Fibroblast of villous mesenchyme (primary cell): Measurements from ENCODE around the gene MOK. TPM values are rescaled to one million over a fixed set of nuclear protein-coding genes. Genes with fewer than 3 reads are reported as not detected.

Experiments
- DNase-seq: peaks from one replicate; pipeline ENCODE4 v3.0.0-alpha.2; 2010; ENCODE audit warnings: low read depth
- H3K4me3 ChIP-seq: 2 replicates; pipeline ENCODE4 v1.5.1; 2011; ENCODE audit warnings: low read depth, mild to moderate bottlenecking, low read length
- CTCF ChIP-seq: IDR thresholded peaks from 2 replicates; pipeline ENCODE4 v1.5.1; 2012; ENCODE audit warnings: low read depth, mild to moderate bottlenecking, low read length; ENCODE audit not compliant: insufficient read depth
- total RNA-seq: library from RNA; depleted of rRNA; stranded (reverse); fragments of >200 nt; gene quantifications from 2 replicates; pipeline ENCODE4 v1.2.3, GENCODE V29; 2012

Gene MOK
- total RNA-seq, 1 donor: 16.0 TPM

- no peak for DNase-seq
These were observed 101.6 kb downstream of the MOK start for GRCh38 chr14:102203382-102203781.

GRCh38 chr14:102202944-102203343 is 102.0 kb downstream of the MOK start:
- TF ChIP-seq CTCF: no peak
- DNase-seq: no peak
- no peak overlapping the region for H3K4me3 ChIP-seq

More at GRCh38 chr14:102203382-102203781, 101.6 kb downstream of the MOK start:
- TF ChIP-seq CTCF: no peak
- no peak overlapping the region for H3K4me3 ChIP-seq

GRCh38 chr14:102201776-102202175 is 103.2 kb downstream of the MOK start:
- no peak for TF ChIP-seq CTCF
- no peak for DNase-seq
- no peak overlapping the region for H3K4me3 ChIP-seq

GRCh38 chr14:102201353-102201738 is 103.6 kb downstream of the MOK start:
- no peak for DNase-seq
- TF ChIP-seq CTCF: no peak
- H3K4me3 ChIP-seq: no peak overlapping the region

- no peak for DNase-seq
- no peak for TF ChIP-seq CTCF
- no peak overlapping the region for H3K4me3 ChIP-seq
These were observed 104.1 kb downstream of the MOK start for GRCh38 chr14:102200690-102201352.

GRCh38 chr14:102197317-102197853 is 107.6 kb downstream of the MOK start:
- H3K4me3 ChIP-seq: no peak overlapping the region
- no peak for TF ChIP-seq CTCF
- no peak for DNase-seq

GRCh38 chr14:102196902-102197230 is 108.1 kb downstream of the MOK start:
- no peak for DNase-seq
- TF ChIP-seq CTCF: no peak

More at GRCh38 chr14:102196902-102197230, 108.1 kb downstream of the MOK start:
- H3K4me3 ChIP-seq: no peak overlapping the region
